Measurements from ENCODE around the gene MRPL49. TPM values are rescaled to one million over a fixed set of nuclear protein-coding genes. Genes with fewer than 3 reads are reported as not detected.
A peak's percentile ranks its signal among the peaks of the same experiment; 100 is the strongest.

The MRPL49 gene
- total and polyA plus RNA-seq, 2 of the 13 experiments (the other 11 are each of a cell fraction or from before 2014, with no cell fraction given), result 39.2 to 53.3 TPM

- TF ChIP-seq ZNF280B (CRISPR knock-in tag; IDR thresholded peaks at IDR 0.05; ENCODE audit: borderline replicate concordance) (no peak), ZNF142 (CRISPR knock-in tag; IDR thresholded peaks at IDR 0.05) (no peak), HNRNPL (IDR thresholded peaks at IDR 0.05; ENCODE audit: low read depth, low read length) (0 out of 2 replicates have a peak, but pooled peaks have one; percentile 40), ZFP36L1 (CRISPR knock-in tag; IDR thresholded peaks at IDR 0.05) (no peak), ZSCAN29 (CRISPR knock-in tag; conservative IDR thresholded peaks at IDR 0.05) (peak; percentile 20; the same call in 1 of the 2 replicates), SNAI1 (CRISPR knock-in tag; IDR thresholded peaks at IDR 0.05; ENCODE audit: borderline replicate concordance) (no peak; the same call in 1 of the 2 replicates), ZNF720 (CRISPR knock-in tag; IDR thresholded peaks at IDR 0.05) (no peak), ZFAT (CRISPR knock-in tag; conservative IDR thresholded peaks at IDR 0.05) (no peak), ATAD3A (CRISPR knock-in tag; IDR thresholded peaks at IDR 0.05) (no peak), GZF1 (CRISPR knock-in tag; IDR thresholded peaks at IDR 0.05) (no peak), GTF2F1 (IDR thresholded peaks at IDR 0.05; ENCODE audit: low read length) (no peak), HNRNPLL (IDR thresholded peaks at IDR 0.05; ENCODE audit: low read depth, low read length, poor library complexity, severe bottlenecking) (no peak), PATZ1 (CRISPR knock-in tag; IDR thresholded peaks at IDR 0.05) (peak; percentile 88), XBP1 (CRISPR knock-in tag; IDR thresholded peaks at IDR 0.05) (no peak; the same call in 1 of the 2 replicates), DNMT3B (CRISPR knock-in tag; conservative IDR thresholded peaks at IDR 0.05) (peak; percentile 64), ZFP62 (CRISPR knock-in tag; IDR thresholded peaks at IDR 0.05) (peak; percentile 83; the same call in 1 of the 2 replicates), MAFF (IDR thresholded peaks at IDR 0.05; ENCODE audit: low read depth, low read length) (no peak), SMARCC2 (IDR thresholded peaks at IDR 0.05) (no peak), PREB (CRISPR knock-in tag; IDR thresholded peaks at IDR 0.05) (no peak)
Observed at GRCh38 chr11:65134240-65134951, 12.3 kb downstream of the MRPL49 start, which contains the start of gene SYVN1 (continued).

All from HepG2 (cell line).